Glutamatergic neuron (in vitro differentiated cells): ENCODE measurements around the gene DOCK3. TPM values are rescaled to one million over a fixed set of nuclear protein-coding genes. Genes with fewer than 3 reads are reported as not detected.
"Not testable (repeated sequence)": the region's sequence is repeated elsewhere in the genome, so short reads cannot be mapped to it uniquely, and the experiment has no call there.

Experiments
- DNase-seq: peaks from one replicate; pipeline ENCODE4 v3.0.0; 2022
- H3K27ac Mint-ChIP-seq: one replicate; pipeline ENCODE4 v1.8.0; 2020; ENCODE audit warnings: mild to moderate bottlenecking, mixed read lengths, inconsistent platforms; ENCODE audit not compliant: unreplicated experiment
- H3K27me3 Mint-ChIP-seq: one replicate; pipeline ENCODE4 v1.8.0; 2020; ENCODE audit warnings: mild to moderate bottlenecking, moderate library complexity, mixed read lengths, inconsistent platforms; ENCODE audit not compliant: unreplicated experiment
- H3K36me3 Mint-ChIP-seq: one replicate; pipeline ENCODE4 v1.8.0; 2020; ENCODE audit warnings: mild to moderate bottlenecking, mixed read lengths, inconsistent platforms; ENCODE audit not compliant: unreplicated experiment
- H3K4me1 Mint-ChIP-seq: one replicate; pipeline ENCODE4 v1.8.0; 2020; ENCODE audit warnings: mild to moderate bottlenecking, low read depth, mixed read lengths, inconsistent platforms; ENCODE audit not compliant: unreplicated experiment
- H3K4me3 Mint-ChIP-seq: one replicate; pipeline ENCODE4 v1.8.0; 2020; ENCODE audit warnings: mild to moderate bottlenecking, mixed read lengths, inconsistent platforms; ENCODE audit not compliant: unreplicated experiment
- H3K9me3 Mint-ChIP-seq: one replicate; pipeline ENCODE4 v1.8.0; 2020; ENCODE audit warnings: mild to moderate bottlenecking, moderate library complexity, mixed read lengths, inconsistent platforms; ENCODE audit not compliant: unreplicated experiment
- CTCF ChIP-seq: fragments of 200-600 bp; sonication (generic); IDR thresholded peaks from one replicate; pipeline ENCODE4 v1.5.0; 2021; ENCODE audit not compliant: partially characterized antibody, unreplicated experiment
- total RNA-seq: library from RNA; stranded (reverse); fragmentation: NEBNext Ultra II Directional; extraction: Animal tissue kit (Norgen Biotek cat#: 25700); gene quantifications from one replicate; pipeline ENCODE4 v1.2.1, GENCODE V29; 2021; ENCODE audit not compliant: unreplicated experiment

DOCK3 gene
- total RNA-seq, 1 donor from 2014 or later = 13.4 TPM

- peaks cover 29% of the 10 kb centered on the region for H3K36me3 Mint-ChIP-seq
- DNase-seq = no peak
- no peak overlapping the region for H3K27ac Mint-ChIP-seq
- no peak for TF ChIP-seq CTCF
- H3K27me3 Mint-ChIP-seq = peaks cover 4% of the 10 kb centered on the region
- no peak overlapping the region for H3K4me3 Mint-ChIP-seq
- H3K9me3 Mint-ChIP-seq = peaks cover 8% of the 10 kb centered on the region
- H3K4me1 Mint-ChIP-seq = no peaks in the 10 kb centered on the region
These were observed 408.8 kb downstream of the DOCK3 start for GRCh38 chr3:51083490-51083889.

- not testable (repeated sequence) for H3K27ac Mint-ChIP-seq, H3K4me3 Mint-ChIP-seq, DNase-seq, H3K4me1 Mint-ChIP-seq, H3K9me3 Mint-ChIP-seq, H3K27me3 Mint-ChIP-seq, H3K36me3 Mint-ChIP-seq
These were observed 417.4 kb downstream of the DOCK3 start for GRCh38 chr3:51092141-51092540.

- H3K27me3 Mint-ChIP-seq, H3K9me3 Mint-ChIP-seq, H3K36me3 Mint-ChIP-seq, H3K27ac Mint-ChIP-seq, H3K4me1 Mint-ChIP-seq, DNase-seq, H3K4me3 Mint-ChIP-seq: not testable (repeated sequence)
These were observed 420.1 kb downstream of the DOCK3 start for GRCh38 chr3:51094838-51095237.

- H3K36me3 Mint-ChIP-seq = peaks cover 6% of the 10 kb centered on the region
- peak; percentile 77 for TF ChIP-seq CTCF
- H3K4me3 Mint-ChIP-seq = no peak overlapping the region
- H3K4me1 Mint-ChIP-seq = no peaks in the 10 kb centered on the region
- DNase-seq = peak; percentile 67
- no peaks in the 10 kb centered on the region for H3K9me3 Mint-ChIP-seq
- H3K27me3 Mint-ChIP-seq = peaks cover 2% of the 10 kb centered on the region
- no peak overlapping the region for H3K27ac Mint-ChIP-seq
These were observed 425.2 kb downstream of the DOCK3 start for GRCh38 chr3:51099794-51100535.

- Mint-ChIP-seq H3K4me3 (no peak overlapping the region), H3K4me1 (no peaks in the 10 kb centered on the region), H3K36me3 (peaks cover 6% of the 10 kb centered on the region), H3K9me3 (no peaks in the 10 kb centered on the region), H3K27me3 (peaks cover 2% of the 10 kb centered on the region), H3K27ac (no peak overlapping the region)
- DNase-seq = no peak
- no peak for TF ChIP-seq CTCF
These were observed 425.8 kb downstream of the DOCK3 start for GRCh38 chr3:51100536-51100851.

- peaks cover 10% of the 10 kb centered on the region for H3K36me3 Mint-ChIP-seq
- DNase-seq = no peak
- TF ChIP-seq CTCF = no peak
- no peak overlapping the region for H3K27ac Mint-ChIP-seq
- no peak overlapping the region for H3K4me3 Mint-ChIP-seq
- no peaks in the 10 kb centered on the region for H3K4me1 Mint-ChIP-seq
- peaks cover 2% of the 10 kb centered on the region for H3K27me3 Mint-ChIP-seq
- no peaks in the 10 kb centered on the region for H3K9me3 Mint-ChIP-seq
These were observed 427.7 kb downstream of the DOCK3 start for GRCh38 chr3:51102396-51102795.
